Erythroblast (primary cell): ENCODE results near the gene OR2D2.
"Not testable (repeated sequence)": the region's sequence is repeated elsewhere in the genome, so short reads cannot be mapped to it uniquely, and the experiment has no call there.

Source experiments
- GATA1 ChIP-seq: IDR thresholded peaks from 2 replicates; pipeline ENCODE4 v1.6.1; 2011; ENCODE audit warnings: low read depth, mild to moderate bottlenecking, control low read depth, low read length, moderate library complexity
- POLR2A ChIP-seq: IDR thresholded peaks from 2 replicates; pipeline ENCODE4 v1.6.1; 2011; ENCODE audit warnings: mild to moderate bottlenecking, low read length

- not testable (repeated sequence) for TF ChIP-seq POLR2A, GATA1
Observed at GRCh38 chr11:6854801-6855200, 37.5 kb downstream of the OR2D2 start.
